Heart left ventricle (tissue), 16 donors: ENCODE results near the gene PODNL1. TPM values are rescaled to one million over a fixed set of nuclear protein-coding genes. Genes with fewer than 3 reads are reported as not detected.
"Not testable (repeated sequence)": the region's sequence is repeated elsewhere in the genome, so short reads cannot be mapped to it uniquely, and the experiment has no call there.

ENCODE experiments used
- ATAC-seq, 4 donors: fragments of 200-7000 bp; cut with Tn5 transposase; one replicate each; pipeline ENCODE4 v1.9.1; 2020 to 2022; ENCODE audit warnings: moderate library complexity in 4 of 4, mild to moderate bottlenecking in 3 of 4, moderate number of reproducible peaks in 1 of 4
- DNase-seq, 5 donors: peaks; one replicate each; pipeline ENCODE4 v3.0.0-alpha.2; 2020
- H3K27ac ChIP-seq, 12 donors: fragments of 200-600 bp; sonication (generic) in 4 of 12; one replicate each; pipeline versions ENCODE4 v1.5.0 to v1.8.0; 2016 to 2022; ENCODE audit warnings: mild to moderate bottlenecking in 2 of 12
- H3K27me3 ChIP-seq, 9 donors: fragments of 200-600 bp; sonication (generic) in 2 of 9; one replicate each; pipeline versions ENCODE4 v1.5.1 to v1.8.0; 2016 to 2022; ENCODE audit warnings: mild to moderate bottlenecking in 3 of 9
- H3K36me3 ChIP-seq, 9 donors: fragments of 200-600 bp; sonication (generic) in 2 of 9; one replicate each; pipeline versions ENCODE4 v1.5.0 to v1.8.0; 2018 to 2022; ENCODE audit warnings: mild to moderate bottlenecking in 2 of 9
- H3K4me1 ChIP-seq, 12 donors: fragments of 200-600 bp; sonication (generic) in 4 of 12; one replicate each; pipeline versions ENCODE4 v1.5.0 to v1.8.0; 2016 to 2022; ENCODE audit warnings: mild to moderate bottlenecking in 3 of 12
- H3K4me3 ChIP-seq, 12 donors: fragments of 200-600 bp; sonication (generic) in 4 of 12; one replicate each; pipeline versions ENCODE4 v1.5.0 to v1.8.0; 2017 to 2022; ENCODE audit warnings: mild to moderate bottlenecking in 9 of 12, moderate library complexity in 4 of 12
- H3K9me3 ChIP-seq, 12 donors: fragments of 200-600 bp; sonication (generic) in 4 of 12; one replicate each; pipeline versions ENCODE4 v1.5.0 to v1.8.0; 2016 to 2022; ENCODE audit warnings: mild to moderate bottlenecking in 1 of 12
- POLR2A ChIP-seq, 2 donors: fragments of 450-650 bp; IDR thresholded peaks; one replicate each; pipeline ENCODE4 v1.6.1; 2017; ENCODE audit warnings: antibody characterized with exemption in 2 of 2, mild to moderate bottlenecking in 2 of 2, moderate library complexity in 2 of 2
- WGBS, 4 donors: extraction: QIAGEN DNeasy Blood & Tissue Kit in 2 of 4; methylation state at CpG; one replicate each; pipeline versions ENCODE4 v1.1.5 to v1.1.7; 2013 to 2018; 5-methylcytosine and 5-hydroxymethylcytosine counted together
- intact Hi-C, 10 donors: fragments of 100-400 bp; cut with DNase I; formaldehyde crosslinking; loops; one replicate each; pipeline versions ENCODE4 v1.11.1 to v1.14.2; 2022
- polyA plus RNA-seq, 2 donors: library from polyadenylated mRNA; stranded (reverse); fragments of 200-250 nt; gene quantifications; one replicate each; pipeline ENCODE4 v1.2.3, GENCODE V29; 2013
- total RNA-seq, 9 donors: library from RNA; depleted of rRNA in 2 of 9; stranded (reverse); fragments of >200 nt in 2 of 9; fragmentation: NEBNext Ultra II Directional in 3 of 9; extraction: Animal tissue kit (Norgen Biotek cat#: 25700) in 3 of 9; gene quantifications; one replicate each; pipeline versions ENCODE4 v1.1.0 to v1.2.4, GENCODE V29; 2016 to 2023
- TF ChIP-seq, protein P1 (sequence below), 12 donors: fragments of 200-600 bp; sonication (generic) in 4 of 12; IDR thresholded peaks; one replicate each; pipeline versions ENCODE4 v1.5.0 to v1.8.0; 2018 to 2022; ENCODE audit warnings: antibody characterized with exemption in 12 of 12, mild to moderate bottlenecking in 5 of 12
- donor health status: ischemic (EF 13 %, LVEDD 7.1; RV severe dilation, severe dysfunction).
- donor health status: healthy with polysubstance abuse.
- donor health status: DM: no; HTN: yes; CAD: no.
- donor health status: DM: no; HTN: no; CAD: no.
- donor health status: ischemic (EF 25% LVEDD 6.9; RV normal size, moderate dysfunction).
- donor health status: ischemic (EF 25% LVEDD 5.7; RV mildly dilated, moderate dysfunction).
- donor health status: healthy.
- donor health status: DM: yes; HTN: yes; CAD: no.
- donor health status: ischemic (EF 35%, LVEDD 5.7; RV mildly dilated, moderate dysfunction).
- donor health status: nonischemic (EF 11% LVEDD 7.7; RV severe dilation, severe dysfunction).
- donor health status: DM: yes; HTN: yes; CAD: no.
- donor health status: PGD.
- donor health status: ischemic (EF 29% LVEDD 5.4; RV normal size, mild dysfunction).
- donor health status: nonischemic (EF 23%, LVEDD 6.1; RV moderate dilation, normal function).

PODNL1 gene
- total and polyA plus RNA-seq, 11 donors = 0.36 to 6.3 (median 1.6) TPM; not detected in 1

DNA sequence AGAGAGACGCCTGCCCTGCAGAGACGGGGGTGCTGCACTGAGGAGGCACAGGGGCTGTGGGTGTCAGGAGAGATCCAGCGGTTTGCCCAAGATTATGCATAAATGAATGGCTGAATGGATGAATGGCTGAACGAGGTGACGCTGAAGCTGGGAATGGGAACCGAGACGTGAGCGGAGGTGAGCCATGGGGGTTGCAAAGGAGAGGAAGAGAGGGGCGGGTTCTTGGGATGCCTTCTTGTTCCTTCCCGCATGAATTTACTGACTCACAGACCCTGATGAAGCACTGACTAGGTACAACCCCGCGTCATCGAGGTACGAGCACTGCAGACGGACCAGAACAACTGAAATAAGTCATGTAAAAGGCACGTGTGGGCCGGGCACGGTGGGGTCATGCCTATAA is 30.8 kb upstream of the PODNL1 start:
- Histone ChIP-seq H3K27ac (no peak overlapping the region), H3K9me3 (no peaks in the 10 kb centered on the region), H3K27me3 (no peaks in the 10 kb centered on the region), H3K4me3 (no peak overlapping the region), H3K36me3 (peaks cover 0 to 98% (median 88%) of the 10 kb centered on the region in 9 donors), H3K4me1 (no peaks in the 10 kb centered on the region)
- no peak for TF ChIP-seq POLR2A (IDR thresholded peaks at IDR 0.05)
- TF ChIP-seq, protein P1, sequence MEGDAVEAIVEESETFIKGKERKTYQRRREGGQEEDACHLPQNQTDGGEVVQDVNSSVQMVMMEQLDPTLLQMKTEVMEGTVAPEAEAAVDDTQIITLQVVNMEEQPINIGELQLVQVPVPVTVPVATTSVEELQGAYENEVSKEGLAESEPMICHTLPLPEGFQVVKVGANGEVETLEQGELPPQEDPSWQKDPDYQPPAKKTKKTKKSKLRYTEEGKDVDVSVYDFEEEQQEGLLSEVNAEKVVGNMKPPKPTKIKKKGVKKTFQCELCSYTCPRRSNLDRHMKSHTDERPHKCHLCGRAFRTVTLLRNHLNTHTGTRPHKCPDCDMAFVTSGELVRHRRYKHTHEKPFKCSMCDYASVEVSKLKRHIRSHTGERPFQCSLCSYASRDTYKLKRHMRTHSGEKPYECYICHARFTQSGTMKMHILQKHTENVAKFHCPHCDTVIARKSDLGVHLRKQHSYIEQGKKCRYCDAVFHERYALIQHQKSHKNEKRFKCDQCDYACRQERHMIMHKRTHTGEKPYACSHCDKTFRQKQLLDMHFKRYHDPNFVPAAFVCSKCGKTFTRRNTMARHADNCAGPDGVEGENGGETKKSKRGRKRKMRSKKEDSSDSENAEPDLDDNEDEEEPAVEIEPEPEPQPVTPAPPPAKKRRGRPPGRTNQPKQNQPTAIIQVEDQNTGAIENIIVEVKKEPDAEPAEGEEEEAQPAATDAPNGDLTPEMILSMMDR (IDR thresholded peaks at IDR 0.05) = no peak
- 92 to 95% (median 93%) methylated on average over 18 of the region's 18 CpGs for WGBS, 4 donors
- intact Hi-C loops = no loop called here
- ATAC-seq = no peak
- no peak for DNase-seq

DNA sequence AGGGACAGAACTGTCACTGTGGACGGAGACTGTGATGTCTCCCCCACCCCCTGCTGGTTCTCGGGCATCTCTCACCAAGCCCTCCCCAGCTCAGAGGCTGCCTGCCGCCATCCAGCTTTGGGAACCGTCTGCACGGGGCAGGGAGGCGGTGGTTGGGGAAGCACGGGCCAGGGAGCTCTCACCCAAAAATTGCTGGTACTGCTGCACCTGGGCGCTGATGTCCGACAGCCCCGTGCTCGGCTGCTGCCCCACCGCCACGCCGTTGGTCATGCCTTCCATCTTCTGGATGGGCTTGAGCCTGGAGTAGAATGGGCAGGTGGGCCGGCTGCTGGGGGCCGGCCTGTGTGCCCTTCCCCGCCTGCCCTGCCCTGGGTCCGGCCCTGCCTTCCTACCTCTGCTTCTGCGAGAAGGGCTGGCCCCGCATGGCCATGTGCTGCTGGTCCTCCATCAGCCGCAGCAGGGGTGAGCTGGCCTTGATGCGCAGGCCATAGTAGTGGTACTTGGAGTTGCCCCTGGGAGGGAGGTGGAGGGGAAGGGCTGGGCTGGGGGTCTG is 30.2 kb upstream of the PODNL1 start:
- Histone ChIP-seq H3K36me3 (peaks cover 0 to 98% (median 88%) of the 10 kb centered on the region in 9 donors), H3K27me3 (no peaks in the 10 kb centered on the region), H3K27ac (no peak overlapping the region), H3K4me3 (no peak overlapping the region), H3K9me3 (no peaks in the 10 kb centered on the region), H3K4me1 (no peaks in the 10 kb centered on the region)
- ATAC-seq (no peak), DNase-seq (no peak)
- 94 to 96% (median 95%) methylated on average over 15 to 22 of the region's 22 CpGs for WGBS, 4 donors
- intact Hi-C loops = no loop called here
- TF ChIP-seq POLR2A (IDR thresholded peaks at IDR 0.05) = no peak
- TF ChIP-seq, protein P1 (IDR thresholded peaks at IDR 0.05) = no peak

DNA sequence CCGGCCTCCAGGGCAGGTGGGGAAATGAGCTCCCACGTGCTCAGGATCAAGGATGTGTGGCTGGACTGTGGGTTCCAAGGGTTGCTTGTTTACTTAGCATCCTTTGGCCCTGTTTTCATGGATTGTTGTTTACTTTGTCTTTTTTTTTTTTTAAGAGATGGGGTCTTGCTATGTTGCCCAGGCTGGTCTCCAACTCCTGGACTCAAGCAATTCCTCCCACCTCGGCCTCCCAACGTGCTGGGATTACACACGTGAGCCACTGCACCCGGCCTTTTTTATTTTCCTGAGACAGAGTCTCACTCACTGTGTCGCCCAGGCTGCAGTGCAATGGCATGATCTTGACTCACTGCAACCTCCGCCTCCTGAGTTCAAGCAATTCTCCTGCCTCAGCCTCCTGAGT is 29.0 kb upstream of the PODNL1 start:
- H3K36me3 ChIP-seq = peaks cover 0 to 97% (median 88%) of the 10 kb centered on the region in 9 donors
- H3K4me3 ChIP-seq, ATAC-seq, H3K9me3 ChIP-seq, DNase-seq, H3K27me3 ChIP-seq, H3K27ac ChIP-seq, H3K4me1 ChIP-seq, intact Hi-C loops: not testable (repeated sequence)
- 92 to 97% (median 95%) methylated on average over 8 of the region's 8 CpGs for WGBS, 4 donors

DNA sequence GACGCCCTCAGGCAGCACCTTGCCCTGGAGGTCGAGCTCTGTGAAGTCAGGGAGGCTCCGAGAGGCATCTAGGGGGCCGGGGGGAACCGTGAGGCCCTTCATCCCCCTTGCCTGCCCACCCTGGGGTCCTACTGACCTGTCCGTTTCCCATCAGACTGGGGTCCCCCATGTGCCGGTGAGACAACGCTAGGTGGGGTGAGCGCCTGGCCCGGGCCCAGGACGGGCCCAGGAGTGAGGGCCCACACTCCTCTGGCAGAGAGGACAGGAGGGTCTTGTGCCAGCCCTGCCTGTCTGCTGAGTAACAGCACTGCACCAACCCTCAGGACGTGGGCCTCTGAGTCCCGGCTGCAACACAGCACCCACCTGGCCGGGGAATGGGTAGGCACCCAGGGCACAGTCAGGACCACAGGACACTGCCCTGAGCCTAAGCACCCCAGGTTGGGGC is 28.5 kb upstream of the PODNL1 start:
- intact Hi-C loops = no loop called here
- no peaks in the 10 kb centered on the region for H3K27me3 ChIP-seq
- H3K27ac ChIP-seq = no peak overlapping the region
- DNase-seq (no peak), ATAC-seq (no peak)
- WGBS, 4 donors = 93 to 96% (median 94%) methylated on average over 6 to 14 of the region's 14 CpGs
- TF ChIP-seq, protein P1 (IDR thresholded peaks at IDR 0.05) = no peak
- no peak for TF ChIP-seq POLR2A (IDR thresholded peaks at IDR 0.05)
- peaks cover 0 to 99% (median 88%) of the 10 kb centered on the region in 9 donors for H3K36me3 ChIP-seq
- H3K9me3 ChIP-seq = no peaks in the 10 kb centered on the region
- no peaks in the 10 kb centered on the region for H3K4me1 ChIP-seq
- H3K4me3 ChIP-seq = no peak overlapping the region
